ENCODE measurements around the gene LCN10. TPM values are rescaled to one million over a fixed set of nuclear protein-coding genes. Genes with fewer than 3 reads are reported as not detected.
"Not testable (repeated sequence)": the region's sequence is repeated elsewhere in the genome, so short reads cannot be mapped to it uniquely, and the experiment has no call there.

The LCN10 gene
- total RNA-seq, 1 donor from 2014 or later, result 9.2 TPM

DNA sequence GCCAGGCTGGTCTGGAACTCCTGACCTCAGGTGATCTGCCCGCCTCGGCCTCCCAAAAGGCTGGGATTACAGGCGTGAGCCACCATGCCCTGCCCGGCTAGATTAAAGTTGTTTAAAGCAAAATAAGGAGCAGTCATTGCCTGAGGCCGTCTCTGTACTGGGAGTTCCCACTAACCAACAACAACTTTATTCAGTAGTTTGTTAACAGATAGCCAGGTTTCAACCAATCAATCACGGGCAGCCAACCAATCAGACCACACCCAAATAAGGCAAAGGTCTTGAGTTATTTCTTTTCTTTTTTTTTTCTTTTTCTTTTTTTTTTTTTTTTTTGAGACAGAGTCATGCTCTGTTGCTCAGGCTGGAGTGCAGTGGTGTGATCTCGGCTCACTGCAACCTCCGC, 38.0 kb downstream of the LCN10 start:
- DNase-seq (ENCODE audit: low spot score), result not testable (repeated sequence)

DNA sequence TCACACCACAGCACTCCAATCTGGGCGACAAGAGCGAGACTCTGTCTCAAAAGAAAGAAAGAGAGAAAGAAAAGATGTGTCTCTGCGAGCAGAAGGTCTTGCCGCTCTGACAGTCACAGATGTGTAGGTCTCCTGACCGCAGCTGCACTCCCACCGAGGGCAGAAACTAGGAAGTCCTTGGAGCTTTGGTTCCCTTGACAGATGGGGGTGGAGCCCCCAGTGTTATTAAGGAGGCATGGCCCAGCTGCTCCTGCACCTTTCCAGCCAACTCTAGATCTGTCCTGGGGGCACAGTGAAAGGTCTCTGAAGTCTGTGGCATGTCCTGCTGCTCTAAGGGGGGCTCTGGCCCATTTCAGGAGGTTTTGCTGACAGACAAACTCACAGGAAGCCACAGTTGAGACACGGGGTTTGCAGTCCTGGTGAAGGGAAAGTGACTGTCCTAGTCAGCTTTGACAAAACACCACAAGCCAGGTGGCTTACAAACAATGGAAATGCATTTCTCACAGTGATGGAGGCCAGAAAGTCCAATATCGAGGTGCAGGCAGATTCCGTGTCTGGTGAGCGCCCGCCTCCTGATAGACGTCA, 39.4 kb downstream of the LCN10 start:
- DNase-seq (ENCODE audit: low spot score), result no peak

DNA sequence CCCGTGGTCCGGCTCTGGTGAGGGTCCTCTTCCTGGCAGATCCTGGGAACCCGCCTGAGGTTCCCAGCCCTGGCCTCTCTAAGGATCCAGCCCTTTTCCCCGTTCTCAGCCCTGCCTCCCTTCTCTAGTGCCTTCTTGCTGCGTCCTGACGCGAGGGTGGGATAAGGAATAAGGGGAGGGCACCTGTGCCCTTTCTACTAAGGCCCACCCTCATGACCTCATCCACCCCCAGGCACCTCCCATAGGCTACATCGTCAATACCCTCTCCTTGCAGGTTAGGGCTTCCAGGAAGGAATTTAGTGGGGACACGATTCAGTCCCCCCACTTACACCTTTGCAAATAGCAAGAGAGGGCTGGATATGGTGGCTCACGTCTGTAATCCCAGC, 41.1 kb downstream of the LCN10 start:
- no peak for DNase-seq (ENCODE audit: low spot score)

DNA sequence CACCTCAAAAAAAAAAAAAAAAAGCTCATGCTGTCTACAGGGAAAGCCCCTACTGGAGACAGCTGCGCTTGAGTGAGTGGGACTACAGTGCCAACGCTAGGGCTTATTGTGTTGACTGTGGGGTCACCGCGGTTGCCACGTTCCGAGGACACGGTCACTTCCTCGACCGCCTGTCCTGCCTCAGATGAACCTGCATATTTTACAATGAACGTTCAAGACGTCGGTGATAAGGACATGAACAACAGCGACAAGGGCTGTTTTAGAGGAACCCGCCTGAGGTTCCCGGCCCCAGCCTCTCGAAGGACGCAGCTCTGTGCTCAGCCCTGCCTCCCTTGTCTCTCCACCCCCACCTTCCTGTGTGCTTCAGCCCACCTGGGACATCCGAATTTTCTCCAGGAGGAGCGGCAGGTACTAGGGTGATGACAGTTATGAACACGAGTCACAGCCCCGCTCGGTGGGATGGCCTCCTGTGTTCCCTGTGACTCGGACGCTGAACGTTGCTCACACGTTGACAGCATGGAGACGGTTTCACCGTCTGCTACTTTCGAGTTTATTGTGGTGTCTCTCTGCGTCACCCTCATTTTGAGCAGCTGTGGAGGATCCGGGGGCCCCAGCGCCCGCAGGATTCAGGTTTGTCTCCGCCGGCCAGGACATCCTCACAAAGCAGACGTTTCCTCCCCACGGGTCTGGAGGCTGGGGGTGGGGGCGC, 41.6 kb downstream of the LCN10 start:
- DNase-seq (ENCODE audit: low spot score), result no peak

DNA sequence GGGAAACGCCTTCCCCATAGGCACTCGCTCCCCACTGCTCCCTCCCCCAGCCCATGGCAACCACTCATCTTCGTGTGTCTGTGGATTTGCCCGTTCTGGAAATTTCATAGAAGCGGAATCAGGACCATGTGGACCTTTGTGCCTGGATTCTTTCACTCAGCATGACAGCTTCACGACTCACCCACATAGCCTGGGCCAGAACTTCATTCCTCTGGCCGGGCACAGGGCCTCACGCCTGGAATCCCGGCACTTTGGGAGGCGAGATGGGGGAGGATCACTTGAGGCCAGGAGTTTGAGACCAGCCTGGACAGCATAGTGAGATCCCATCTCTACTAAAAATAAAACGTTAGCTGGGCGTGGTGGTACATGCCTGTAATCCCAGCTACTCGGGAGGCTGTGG, 42.4 kb downstream of the LCN10 start:
- no peak for DNase-seq (ENCODE audit: low spot score)

DNA sequence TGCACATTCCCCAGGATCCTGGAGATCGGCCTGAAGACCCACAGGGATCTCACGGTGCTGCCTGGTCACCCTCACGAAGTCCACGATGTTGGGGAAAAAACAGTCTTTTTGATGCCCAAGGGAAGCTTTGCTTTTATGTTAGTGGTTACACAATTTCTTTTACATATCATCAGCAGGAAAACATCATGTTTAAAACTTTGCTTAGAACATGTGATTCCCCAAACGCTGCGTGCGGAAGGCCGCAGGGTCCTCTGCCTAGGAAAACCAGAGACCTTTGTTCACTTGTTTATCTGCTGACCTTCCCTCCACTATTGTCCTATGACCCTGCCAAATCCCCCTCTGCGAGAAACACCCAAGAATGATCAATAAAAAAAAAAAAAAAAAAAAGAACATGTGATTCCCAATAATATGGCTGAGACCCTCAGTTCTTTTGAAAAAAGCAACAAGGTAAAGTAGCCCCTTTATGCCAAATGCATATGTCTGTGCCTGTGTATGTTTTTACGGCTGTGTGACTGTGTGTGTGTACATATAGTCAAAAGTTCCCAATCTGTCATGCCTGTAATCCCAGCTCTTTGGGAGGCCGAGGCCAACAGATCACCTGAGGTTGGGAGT, 44.0 kb downstream of the LCN10 start:
- DNase-seq (ENCODE audit: low spot score), result no peak

DNA sequence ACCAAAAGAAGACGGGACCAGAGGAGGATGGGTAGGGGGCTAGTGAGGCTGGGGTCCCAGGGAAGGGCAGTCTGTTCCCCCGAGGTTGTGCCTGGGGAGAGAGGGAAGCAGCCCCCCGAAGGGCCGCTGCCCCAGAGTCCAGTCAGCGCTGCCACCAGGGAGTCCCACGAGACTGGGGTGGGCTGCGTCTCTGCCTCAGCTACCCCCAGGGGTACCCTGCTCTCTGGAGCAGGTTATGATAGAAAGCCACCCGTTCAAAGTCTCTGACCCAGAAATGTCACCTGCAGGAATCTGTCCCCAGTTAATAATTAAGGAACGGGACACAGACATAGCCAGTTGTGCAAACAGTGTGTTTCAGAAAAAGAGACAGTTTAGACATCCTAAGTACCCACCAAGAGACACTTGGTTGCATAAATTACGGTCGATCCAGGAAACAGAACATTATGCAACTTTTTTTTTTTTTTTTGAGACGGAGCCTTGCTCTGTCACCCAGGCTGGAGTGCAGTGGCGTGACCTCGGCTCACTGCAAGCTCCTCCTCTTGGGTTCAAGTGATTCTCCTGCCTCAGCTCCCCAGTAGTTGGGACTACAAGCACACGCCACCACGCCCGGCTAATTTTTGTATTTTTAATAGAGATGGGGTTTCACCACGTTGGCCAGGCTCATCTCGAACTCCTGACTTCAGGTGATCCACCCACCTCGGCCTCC, 44.8 kb downstream of the LCN10 start:
- no peak for DNase-seq (ENCODE audit: low spot score)

DNA sequence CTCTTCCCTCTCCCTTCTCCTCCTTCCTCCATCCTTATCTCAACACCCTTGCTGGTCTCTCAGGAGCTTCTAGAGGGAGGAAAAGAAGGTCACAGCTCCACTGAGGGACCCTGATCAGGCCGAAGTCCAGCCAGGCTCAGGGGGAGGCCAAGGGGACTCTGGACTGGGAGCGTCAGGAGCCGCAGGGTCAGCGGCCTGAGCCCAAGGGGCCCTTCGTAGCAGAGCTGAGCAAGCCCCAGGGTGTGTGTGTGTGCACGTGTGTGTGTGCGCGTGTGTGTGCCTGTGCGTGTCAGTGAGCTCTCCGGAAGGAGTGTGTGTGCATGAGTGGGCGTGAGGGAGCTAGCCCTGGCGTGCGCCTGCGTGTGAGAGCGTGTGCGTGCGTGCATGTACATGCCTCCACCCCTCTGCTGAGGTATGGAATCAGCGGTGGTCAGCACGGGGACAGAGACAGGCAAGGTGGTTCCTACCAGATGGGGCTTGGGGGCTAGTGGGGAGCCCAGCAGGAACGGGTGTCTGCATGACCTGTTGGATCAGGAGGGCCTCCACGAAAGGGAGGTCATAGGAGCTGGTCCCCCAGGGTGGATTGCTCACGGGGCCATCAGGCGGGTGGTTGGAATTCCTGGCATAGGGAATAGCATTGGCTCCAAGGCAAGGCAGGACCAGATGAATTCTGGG, 45.5 kb downstream of the LCN10 start:
- no peak for DNase-seq (ENCODE audit: low spot score)

DNA sequence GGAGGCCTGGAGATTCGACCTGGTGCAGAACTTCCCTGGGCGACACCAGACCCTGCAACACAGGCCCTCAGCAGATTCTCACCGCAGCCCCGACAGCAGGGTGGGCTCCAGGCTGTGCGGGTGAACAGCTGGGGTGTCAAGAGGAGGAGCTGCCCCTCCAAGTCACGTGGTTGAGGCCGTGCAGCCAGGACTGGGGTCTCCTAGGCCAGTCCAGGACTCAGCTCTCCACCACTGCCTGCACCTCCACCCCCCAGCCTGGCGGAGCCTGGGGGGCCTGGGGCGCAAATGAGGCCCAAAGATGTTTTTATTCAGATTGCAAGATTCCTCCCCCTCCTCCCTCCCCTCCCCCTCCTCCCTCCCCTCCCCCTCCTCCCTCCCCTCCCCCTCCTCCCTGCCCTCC, 46.2 kb downstream of the LCN10 start:
- DNase-seq (ENCODE audit: low spot score), result no peak

DNA sequence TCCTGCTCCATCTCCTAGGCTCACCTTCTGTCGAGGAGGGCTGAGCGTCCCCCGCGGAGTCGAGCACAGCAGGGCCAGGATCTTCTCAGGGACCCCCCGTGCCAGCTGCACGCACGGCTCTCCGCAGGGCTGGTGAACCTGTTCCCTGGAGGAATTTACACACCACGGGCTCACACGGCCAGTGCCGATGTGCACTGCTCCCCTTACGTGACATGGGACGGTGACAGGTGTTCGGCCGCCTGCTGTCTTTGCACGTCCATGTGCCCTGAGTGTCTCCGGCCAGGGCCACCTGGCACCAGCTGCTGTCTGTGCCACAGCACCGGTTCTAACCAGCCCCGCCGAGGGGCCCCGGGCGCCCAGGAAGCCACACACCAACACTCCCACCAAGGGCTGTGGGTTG, 46.8 kb downstream of the LCN10 start:
- DNase-seq (ENCODE audit: low spot score), result no peak

DNA sequence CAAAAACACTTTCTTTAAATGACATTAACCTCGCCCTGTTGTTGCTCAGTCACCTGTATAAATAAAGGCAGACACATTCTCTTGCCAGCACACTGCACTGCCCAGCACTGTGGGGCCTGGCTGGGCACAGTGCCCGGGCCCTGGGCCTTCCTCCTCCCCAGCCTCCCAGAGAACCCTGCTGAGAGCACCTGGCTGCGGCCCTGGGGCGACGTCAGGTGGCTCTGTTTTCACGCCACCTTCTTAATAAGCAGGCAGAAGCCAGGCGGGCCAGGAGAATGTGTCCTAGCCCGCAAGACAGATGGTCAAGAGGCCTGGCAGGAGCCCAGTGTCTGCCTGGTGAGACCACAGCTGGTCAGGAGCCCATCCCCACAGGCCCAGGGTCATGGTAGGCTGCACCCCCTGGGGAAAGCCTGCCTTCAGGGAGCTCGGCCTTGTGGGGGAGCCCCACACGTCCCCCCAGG, 47.3 kb downstream of the LCN10 start:
- DNase-seq (ENCODE audit: low spot score), result no peak

DNA sequence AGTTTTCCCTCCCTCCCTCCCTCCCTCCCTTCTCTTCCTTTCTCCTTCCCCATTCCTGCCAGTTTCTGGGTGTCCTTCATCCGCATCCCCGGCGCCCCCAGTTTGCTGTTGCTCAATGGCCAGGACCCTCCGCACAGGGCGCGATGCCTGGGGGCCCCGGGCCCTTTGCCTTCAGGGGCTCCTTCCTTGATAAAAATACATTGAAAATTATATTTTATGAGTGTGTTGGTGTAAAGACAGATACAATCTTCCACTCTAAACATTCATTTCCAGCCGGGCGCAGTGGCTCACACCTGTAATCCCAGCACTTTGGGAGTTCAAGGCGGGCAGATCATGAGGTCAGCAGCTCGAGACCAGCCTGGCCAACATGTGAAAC, 47.9 kb downstream of the LCN10 start:
- no peak for DNase-seq (ENCODE audit: low spot score)

DNA sequence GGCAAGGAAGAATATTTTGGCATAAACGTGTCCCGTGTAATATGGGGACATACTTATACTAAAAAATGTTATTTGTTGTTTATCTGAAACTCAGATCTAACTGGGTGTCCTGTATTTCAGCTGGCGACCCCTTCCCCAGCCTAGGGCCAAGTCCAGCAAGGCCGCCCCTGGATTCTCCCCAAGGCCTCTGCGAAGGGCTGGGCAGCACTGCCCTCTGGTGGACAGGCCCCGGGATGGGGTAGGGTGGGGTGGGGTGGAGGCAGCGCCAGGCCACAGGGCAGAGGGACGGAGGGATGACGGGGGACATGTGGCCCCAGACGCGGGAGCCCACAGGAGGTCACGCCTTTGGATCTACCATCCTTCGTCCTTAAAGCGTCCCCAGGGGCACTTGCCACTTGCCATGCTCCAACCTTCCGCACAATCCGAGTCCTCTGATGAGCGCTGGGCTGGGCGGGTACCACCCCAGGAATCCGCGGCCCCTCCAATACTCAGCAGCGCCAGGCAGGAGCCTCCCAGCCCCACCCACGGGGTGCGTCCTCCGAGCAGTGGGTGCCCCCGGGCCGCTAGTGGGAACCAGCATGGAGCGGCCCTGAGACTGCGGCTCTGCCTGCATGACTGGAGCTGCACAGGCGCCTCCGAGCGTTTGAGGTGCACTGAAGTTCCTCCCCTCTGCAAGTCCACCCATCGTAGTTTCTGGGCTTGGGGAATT, 48.4 kb downstream of the LCN10 start:
- DNase-seq (ENCODE audit: low spot score), result no peak

DNA sequence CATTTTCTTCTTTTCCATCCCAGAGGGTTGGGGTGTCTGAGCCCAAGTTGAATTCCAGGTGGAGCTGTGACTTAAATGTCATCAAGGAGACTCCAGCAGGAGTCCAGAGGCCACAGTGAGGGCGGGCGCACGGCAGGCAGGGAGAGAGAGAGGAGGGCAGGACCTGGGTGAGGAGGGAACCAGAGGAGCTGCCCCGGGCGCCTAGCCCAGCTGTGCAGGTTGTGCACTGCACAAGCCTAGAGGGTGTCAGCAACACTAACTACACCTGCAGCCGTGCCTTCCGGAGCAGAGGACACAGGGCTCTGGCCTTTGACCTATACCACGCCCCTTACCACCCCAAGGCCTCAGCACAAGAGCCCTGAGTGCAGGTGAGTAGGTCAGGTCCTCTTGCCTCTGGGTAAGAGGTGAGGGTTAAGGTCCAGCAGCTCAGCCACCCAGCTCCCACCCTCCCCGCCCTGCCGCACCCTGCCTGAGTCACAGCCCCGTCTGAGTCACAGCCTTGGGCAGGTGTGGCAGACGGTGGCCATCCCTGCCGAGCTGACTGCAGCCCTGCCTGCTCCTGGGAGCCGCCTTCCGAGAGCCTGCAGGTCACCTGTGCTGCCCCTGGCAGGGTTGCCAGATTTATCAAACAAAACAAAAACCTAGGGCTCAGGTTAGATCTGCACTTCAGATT, 49.1 kb downstream of the LCN10 start:
- DNase-seq (ENCODE audit: low spot score), result no peak

DNA sequence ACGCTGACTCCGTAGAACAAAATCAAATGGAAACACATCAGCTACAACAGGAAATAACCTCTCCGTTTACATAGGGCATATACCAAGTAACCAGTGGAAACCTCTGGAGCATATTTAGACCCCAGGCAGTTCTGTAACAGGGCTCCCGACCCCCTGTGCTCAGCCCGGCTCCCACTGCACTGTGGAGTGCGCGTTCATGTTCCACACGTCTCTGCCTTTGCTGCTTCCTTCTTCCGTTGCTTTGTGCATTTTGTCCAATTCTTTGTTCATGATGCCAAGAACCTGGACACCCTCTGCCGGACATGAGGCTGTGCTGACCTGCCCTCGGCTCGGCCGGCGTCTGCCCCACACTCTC, 49.6 kb downstream of the LCN10 start:
- no peak for DNase-seq (ENCODE audit: low spot score)

DNA sequence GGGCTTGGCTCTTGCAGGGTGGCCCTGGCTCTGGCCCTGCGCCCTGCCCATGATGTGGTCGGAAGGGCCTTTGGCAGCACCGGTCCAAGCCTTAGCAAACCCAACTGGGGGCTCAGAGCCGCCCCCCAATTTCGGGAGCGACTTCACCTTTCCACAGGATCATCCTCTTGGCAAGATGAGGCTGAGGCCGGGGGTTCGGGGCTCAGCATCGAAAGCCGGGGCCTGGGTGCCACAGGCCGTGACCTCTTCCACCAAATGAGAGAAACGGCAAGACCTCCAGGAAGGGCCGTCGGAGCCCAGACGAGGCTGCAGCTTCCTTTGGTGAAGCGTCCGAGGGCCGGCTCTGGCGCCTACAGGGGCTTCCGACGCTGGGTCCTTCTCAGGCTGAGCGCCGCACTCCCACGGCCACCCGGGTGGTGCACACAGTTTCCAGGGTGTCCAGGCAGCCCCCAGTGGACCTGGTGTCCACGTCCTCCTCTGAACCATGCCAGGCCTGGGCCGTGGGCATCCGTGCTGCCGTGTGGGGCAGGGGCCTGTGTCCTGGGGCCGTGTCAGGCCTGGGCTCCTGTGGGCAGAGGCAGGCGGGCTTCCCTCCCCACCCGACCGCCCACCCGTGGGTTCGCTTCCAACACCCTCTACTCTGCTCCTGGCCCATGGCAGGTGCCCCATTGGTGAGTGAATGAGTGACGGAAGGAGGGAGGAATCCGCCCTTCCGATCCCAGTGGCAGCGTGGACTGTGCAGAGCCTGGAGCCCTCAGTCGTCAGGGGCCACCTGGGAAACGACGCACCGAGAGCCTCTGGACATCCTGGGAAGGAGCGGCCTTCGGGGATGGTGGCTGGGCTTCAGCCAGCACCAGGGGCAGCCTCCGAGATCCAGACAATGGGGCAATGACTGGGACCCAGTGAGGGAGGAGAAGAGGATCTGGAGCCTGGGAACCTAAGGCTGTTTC, 50.3 kb downstream of the LCN10 start:
- no peak for DNase-seq (ENCODE audit: low spot score)

DNA sequence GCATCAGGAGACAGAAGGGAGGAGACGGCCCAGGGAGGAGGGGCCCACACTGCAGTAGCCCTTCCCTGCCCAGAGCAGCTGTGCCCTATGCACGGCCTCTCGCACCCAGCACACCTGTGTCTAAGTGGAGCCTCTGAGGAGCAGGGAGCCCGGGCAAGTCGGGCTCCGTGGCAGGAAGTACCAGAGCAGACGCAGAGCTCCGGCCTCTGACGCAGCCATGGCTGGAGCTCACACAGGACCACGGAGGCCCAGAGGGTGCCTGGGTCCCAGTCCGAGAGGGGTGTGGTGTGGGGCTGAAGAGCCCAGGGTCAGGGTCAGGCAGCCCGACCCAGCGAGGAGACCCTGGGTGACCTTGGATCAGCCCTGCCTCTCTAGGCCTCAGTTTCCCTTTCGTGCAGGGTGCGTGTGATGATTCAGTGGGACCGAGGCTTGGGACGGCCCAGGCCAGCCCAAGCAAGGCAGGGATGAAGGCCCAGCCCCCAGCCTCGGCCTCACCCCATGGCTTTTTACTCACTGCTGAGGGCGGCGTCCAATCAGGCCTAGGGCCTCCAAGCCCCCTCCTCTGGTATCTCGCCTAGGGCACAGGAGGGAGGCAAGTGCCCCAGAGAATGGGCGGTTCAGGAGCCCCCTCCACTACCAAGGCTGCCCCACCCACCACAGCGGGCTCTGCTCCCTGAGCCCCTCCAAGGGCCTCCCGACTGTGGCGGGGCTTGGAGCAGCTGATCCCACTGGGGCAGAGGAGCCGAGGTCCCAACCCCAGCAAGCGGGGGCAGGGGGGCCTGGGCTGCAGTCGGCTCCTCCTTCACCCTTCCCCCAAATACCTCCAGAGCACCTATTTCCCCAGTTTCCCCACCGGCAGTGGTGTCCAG, 51.2 kb downstream of the LCN10 start:
- no peak for DNase-seq (ENCODE audit: low spot score)

DNA sequence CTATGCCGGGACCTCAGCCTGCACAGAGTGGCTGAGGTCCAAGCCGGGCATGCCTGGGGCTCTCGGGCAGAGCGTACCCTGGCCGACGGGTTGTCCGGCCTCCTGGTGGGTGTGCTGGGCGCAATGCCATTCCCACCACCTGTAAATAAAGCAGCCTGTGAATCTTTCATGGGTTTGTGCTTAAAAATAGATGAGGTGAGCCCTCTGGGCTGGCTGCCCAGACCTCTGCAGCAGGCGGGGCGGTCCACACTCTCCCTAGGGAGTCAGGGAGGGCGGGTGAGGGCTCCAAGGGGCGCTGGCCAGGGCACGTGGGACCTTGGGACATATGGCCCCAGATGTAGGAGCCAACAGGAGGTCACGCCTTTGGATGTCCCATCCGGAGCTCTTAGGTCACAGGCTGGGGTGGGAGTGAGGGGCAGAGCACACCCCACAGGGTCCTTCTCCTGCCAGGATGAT, 51.9 kb downstream of the LCN10 start:
- DNase-seq (ENCODE audit: low spot score), result no peak
